Measurements from ENCODE around the gene CILP.

DNA sequence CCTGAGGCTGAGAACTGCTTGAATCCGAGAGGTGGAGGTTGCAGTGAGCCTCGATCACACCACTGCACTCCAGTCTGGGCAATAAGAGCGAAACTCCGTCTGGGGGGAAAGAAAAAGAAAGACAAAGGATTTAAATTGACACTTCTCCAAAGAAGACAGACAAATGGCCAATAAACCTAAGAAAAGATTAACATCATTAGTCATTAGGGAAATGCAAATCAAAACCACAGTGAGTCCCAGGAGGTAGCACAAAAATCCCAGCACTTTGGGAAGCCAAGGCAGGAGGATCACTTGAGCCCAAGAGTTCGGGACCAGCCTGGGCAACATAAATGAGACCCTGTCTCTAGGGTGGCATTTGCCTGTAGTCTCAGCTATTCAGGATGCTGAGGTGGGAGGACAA, 38.7 kb downstream of the CILP start:
- TF ChIP-seq GATA3 (IDR thresholded peaks at IDR 0.05; ENCODE audit: low read depth, low read length) = no peak
- TF ChIP-seq GATA2 (IDR thresholded peaks at IDR 0.05; ENCODE audit: low read depth, low read length) = no peak
